Measurements from ENCODE around the gene PLCB1.

The PLCB1 gene

GRCh38 chr20:8394308-8394945, 262.4 kb downstream of the PLCB1 start:
- in situ Hi-C loops (cut with MboI; ENCODE audit: low sequenced_read_pairs), result no loop called here

GRCh38 chr20:8395956-8396355, 263.9 kb downstream of the PLCB1 start:
- in situ Hi-C loops (cut with MboI; ENCODE audit: low sequenced_read_pairs), result no loop called here

- in situ Hi-C loops (cut with MboI; ENCODE audit: low sequenced_read_pairs), result no loop called here
These were observed 266.4 kb downstream of the PLCB1 start for GRCh38 chr20:8398263-8399051.

GRCh38 chr20:8399947-8400346, 267.9 kb downstream of the PLCB1 start:
- in situ Hi-C loops (cut with MboI; ENCODE audit: low sequenced_read_pairs), result no loop called here

GRCh38 chr20:8400486-8400885, 268.4 kb downstream of the PLCB1 start:
- in situ Hi-C loops (cut with MboI; ENCODE audit: low sequenced_read_pairs), result no loop called here

- in situ Hi-C loops (cut with MboI; ENCODE audit: low sequenced_read_pairs), result no loop called here
These were observed 269.5 kb downstream of the PLCB1 start for GRCh38 chr20:8401556-8401955.

GRCh38 chr20:8402798-8403197, 270.7 kb downstream of the PLCB1 start:
- in situ Hi-C loops (cut with MboI; ENCODE audit: low sequenced_read_pairs), result no loop called here

GRCh38 chr20:8404912-8405635, 273.0 kb downstream of the PLCB1 start:
- in situ Hi-C loops (cut with MboI; ENCODE audit: low sequenced_read_pairs), result no loop called here

- in situ Hi-C loops (cut with MboI; ENCODE audit: low sequenced_read_pairs), result no loop called here
These were observed 274.3 kb downstream of the PLCB1 start for GRCh38 chr20:8406391-8406790.

- in situ Hi-C loops (cut with MboI; ENCODE audit: low sequenced_read_pairs), result no loop called here
These were observed 276.7 kb downstream of the PLCB1 start for GRCh38 chr20:8408587-8409307.

- in situ Hi-C loops (cut with MboI; ENCODE audit: low sequenced_read_pairs), result no loop called here
These were observed 281.6 kb downstream of the PLCB1 start for GRCh38 chr20:8413691-8414090.

GRCh38 chr20:8414586-8415274, 282.7 kb downstream of the PLCB1 start:
- in situ Hi-C loops (cut with MboI; ENCODE audit: low sequenced_read_pairs), result no loop called here

GRCh38 chr20:8421981-8422380, 289.9 kb downstream of the PLCB1 start:
- in situ Hi-C loops (cut with MboI; ENCODE audit: low sequenced_read_pairs), result no loop called here

- in situ Hi-C loops (cut with MboI; ENCODE audit: low sequenced_read_pairs), result no loop called here
These were observed 291.4 kb downstream of the PLCB1 start for GRCh38 chr20:8423482-8423881.

- in situ Hi-C loops (cut with MboI; ENCODE audit: low sequenced_read_pairs), result no loop called here
These were observed 291.9 kb downstream of the PLCB1 start for GRCh38 chr20:8424010-8424409.

GRCh38 chr20:8425016-8425415, 292.9 kb downstream of the PLCB1 start:
- in situ Hi-C loops (cut with MboI; ENCODE audit: low sequenced_read_pairs), result no loop called here

- in situ Hi-C loops (cut with MboI; ENCODE audit: low sequenced_read_pairs), result no loop called here
These were observed 293.7 kb downstream of the PLCB1 start for GRCh38 chr20:8425802-8426201.

GRCh38 chr20:8427419-8428040, 295.5 kb downstream of the PLCB1 start:
- in situ Hi-C loops (cut with MboI; ENCODE audit: low sequenced_read_pairs), result no loop called here

- in situ Hi-C loops (cut with MboI; ENCODE audit: low sequenced_read_pairs), result no loop called here
These were observed 296.9 kb downstream of the PLCB1 start for GRCh38 chr20:8428988-8429387.
